ENCODE measurements around the gene LRRC32.

DNA sequence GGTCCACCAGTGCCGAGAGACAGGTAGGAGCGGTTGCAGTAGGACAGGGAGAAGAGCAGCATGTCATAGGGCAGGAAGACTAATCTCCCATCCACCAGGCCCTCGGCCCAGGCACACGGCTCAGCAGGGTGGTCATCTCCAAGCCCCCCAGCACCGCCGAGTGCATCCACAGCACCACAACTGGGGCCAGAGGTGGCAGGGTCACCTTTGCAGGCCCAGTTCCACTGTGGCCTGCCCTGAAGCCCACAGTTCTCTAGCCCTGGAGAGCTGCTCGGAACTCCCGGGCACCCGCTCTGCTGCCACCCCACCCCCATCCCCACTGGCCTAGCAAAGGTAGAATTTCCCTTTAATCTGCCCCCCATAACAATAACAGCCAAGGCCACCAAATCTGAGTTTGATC is 49.1 kb upstream of the LRRC32 start:
- TF ChIP-seq POLR2A (IDR thresholded peaks at IDR 0.05) (no peak), EP300 (IDR thresholded peaks at IDR 0.05) (no peak), POLR2AphosphoS5 (IDR thresholded peaks at IDR 0.05) (no peak)
- TF ChIP-seq, protein P1, sequence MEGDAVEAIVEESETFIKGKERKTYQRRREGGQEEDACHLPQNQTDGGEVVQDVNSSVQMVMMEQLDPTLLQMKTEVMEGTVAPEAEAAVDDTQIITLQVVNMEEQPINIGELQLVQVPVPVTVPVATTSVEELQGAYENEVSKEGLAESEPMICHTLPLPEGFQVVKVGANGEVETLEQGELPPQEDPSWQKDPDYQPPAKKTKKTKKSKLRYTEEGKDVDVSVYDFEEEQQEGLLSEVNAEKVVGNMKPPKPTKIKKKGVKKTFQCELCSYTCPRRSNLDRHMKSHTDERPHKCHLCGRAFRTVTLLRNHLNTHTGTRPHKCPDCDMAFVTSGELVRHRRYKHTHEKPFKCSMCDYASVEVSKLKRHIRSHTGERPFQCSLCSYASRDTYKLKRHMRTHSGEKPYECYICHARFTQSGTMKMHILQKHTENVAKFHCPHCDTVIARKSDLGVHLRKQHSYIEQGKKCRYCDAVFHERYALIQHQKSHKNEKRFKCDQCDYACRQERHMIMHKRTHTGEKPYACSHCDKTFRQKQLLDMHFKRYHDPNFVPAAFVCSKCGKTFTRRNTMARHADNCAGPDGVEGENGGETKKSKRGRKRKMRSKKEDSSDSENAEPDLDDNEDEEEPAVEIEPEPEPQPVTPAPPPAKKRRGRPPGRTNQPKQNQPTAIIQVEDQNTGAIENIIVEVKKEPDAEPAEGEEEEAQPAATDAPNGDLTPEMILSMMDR (IDR thresholded peaks at IDR 0.05): no peak

Measured in sigmoid colon (tissue), 4 donors.